ENCODE data around the gene TTC3.

- TF ChIP-seq FOXM1 (IDR thresholded peaks at IDR 0.05; ENCODE audit: borderline replicate concordance) (no peak), ELF4 (IDR thresholded peaks at IDR 0.05) (no peak), CTBP1 (IDR thresholded peaks at IDR 0.05; ENCODE audit: borderline replicate concordance) (no peak), TARDBP (IDR thresholded peaks at IDR 0.05) (no peak), FOXA1 (IDR thresholded peaks at IDR 0.05) (no peak), BHLHE40 (IDR thresholded peaks at IDR 0.05; ENCODE audit: borderline replicate concordance) (no peak), HDGF (IDR thresholded peaks at IDR 0.05; ENCODE audit: borderline replicate concordance) (no peak), FOXK2 (IDR thresholded peaks at IDR 0.05) (no peak), ZNF384 (IDR thresholded peaks at IDR 0.05) (no peak), SP1 (IDR thresholded peaks at IDR 0.05) (no peak)
These were observed 26.0 kb upstream of the TTC3 start for GRCh38 chr21:37047079-37047478.
